ENCODE data around the gene CDC27.
A peak's percentile ranks its signal among the peaks of the same experiment; 100 is the strongest.
"Not testable (repeated sequence)": the region's sequence is repeated elsewhere in the genome, so short reads cannot be mapped to it uniquely, and the experiment has no call there.

Gene CDC27, protein sequence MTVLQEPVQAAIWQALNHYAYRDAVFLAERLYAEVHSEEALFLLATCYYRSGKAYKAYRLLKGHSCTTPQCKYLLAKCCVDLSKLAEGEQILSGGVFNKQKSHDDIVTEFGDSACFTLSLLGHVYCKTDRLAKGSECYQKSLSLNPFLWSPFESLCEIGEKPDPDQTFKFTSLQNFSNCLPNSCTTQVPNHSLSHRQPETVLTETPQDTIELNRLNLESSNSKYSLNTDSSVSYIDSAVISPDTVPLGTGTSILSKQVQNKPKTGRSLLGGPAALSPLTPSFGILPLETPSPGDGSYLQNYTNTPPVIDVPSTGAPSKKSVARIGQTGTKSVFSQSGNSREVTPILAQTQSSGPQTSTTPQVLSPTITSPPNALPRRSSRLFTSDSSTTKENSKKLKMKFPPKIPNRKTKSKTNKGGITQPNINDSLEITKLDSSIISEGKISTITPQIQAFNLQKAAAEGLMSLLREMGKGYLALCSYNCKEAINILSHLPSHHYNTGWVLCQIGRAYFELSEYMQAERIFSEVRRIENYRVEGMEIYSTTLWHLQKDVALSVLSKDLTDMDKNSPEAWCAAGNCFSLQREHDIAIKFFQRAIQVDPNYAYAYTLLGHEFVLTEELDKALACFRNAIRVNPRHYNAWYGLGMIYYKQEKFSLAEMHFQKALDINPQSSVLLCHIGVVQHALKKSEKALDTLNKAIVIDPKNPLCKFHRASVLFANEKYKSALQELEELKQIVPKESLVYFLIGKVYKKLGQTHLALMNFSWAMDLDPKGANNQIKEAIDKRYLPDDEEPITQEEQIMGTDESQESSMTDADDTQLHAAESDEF

GRCh38 chr17:47188876-47189731 lies at the start of gene CDC27:
TSS of gene CDC27 (minus strand) at chr17:47189295. CDS start at chr17:47189172, 123 bp downstream.
- peak; percentile 97 for DNase-seq

- no peak for DNase-seq
Measured at GRCh38 chr17:47238321-47239010, 49.4 kb upstream of the CDC27 start.

DNA sequence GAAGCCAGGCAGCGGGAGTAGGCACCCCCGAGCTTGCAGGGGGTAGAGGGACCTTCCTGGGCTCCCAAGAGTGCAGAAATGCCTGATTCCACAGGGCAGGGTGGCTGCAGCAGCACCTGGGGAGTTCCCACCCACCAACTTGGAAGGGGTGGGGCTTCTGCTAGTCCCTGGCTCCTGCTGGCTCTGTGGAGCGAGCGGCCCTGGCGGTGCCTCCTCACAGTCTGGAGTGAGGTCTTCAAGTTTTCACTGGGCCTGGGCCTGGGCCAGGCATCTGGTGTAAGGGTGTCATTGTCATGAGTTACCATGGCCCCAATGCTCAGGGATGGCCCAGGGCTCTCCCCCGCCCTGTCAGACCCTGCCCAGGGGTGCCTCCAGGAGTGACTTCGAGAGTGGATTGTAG lies 48.7 kb upstream of the CDC27 start:
- no peak for DNase-seq

DNA sequence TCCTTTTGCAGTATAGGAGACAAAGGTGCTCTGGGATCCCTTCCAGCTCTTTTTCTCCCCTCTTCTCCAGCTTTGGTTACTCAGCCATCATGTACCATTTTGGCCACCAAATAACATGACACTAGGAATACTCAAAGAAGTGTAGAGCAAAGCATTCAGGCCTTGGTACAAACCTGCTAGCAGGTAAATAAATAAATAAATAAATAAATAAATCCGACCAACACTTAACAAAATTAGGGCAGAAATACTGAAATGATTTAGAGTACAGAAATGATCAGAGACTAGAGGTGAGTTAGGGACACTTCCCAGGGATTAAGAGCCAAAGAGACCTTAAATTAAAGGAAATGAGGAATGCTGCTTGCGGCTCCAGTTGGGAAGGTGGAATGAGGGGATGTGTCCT lies 46.8 kb upstream of the CDC27 start:
- DNase-seq, result no peak

- DNase-seq, result no peak
Measured at GRCh38 chr17:47235506-47235905, 46.4 kb upstream of the CDC27 start.

GRCh38 chr17:47232465-47232864 lies 43.4 kb upstream of the CDC27 start:
- no peak for DNase-seq

DNA sequence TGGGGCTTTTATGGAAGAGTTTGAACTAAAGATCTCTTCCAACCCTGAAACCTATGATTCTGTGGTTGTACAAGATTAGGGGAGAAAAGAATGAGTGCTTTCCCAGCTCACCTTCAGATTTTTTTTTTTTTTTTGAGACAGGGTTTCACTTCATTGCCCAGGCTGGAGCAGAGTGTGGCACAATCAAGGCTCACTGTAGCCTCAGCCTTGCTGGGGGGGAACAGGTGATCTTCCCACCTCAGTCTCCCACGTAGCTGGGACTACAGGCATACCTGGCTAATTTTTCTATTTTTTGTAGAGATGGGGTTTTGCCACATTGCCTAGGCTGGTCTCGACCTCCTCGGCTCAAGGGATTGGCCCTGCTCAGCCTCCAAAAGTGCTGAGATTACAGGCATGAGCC lies 42.8 kb upstream of the CDC27 start:
- no peak for DNase-seq

GRCh38 chr17:47231334-47231733 lies 42.2 kb upstream of the CDC27 start:
- DNase-seq, result no peak

DNA sequence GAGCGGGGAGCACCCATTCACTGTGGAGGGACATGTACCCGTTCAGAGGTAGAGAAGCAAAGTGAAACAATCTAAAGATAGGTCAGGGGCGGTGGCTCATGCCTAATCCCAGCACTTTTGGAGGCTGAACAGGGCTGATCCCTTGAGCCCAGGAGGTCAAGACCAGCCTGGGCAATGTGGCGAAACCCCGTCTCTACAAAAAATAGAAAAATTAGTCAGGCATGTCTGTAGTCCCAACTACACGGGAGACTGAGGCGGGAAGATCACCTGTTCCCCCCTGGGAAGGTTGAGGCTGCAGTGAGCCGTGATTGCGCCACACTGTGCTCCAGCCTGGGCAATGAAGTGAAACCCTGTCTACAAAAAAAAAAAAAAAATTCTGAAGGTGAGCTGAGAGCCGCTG lies 41.8 kb upstream of the CDC27 start:
- DNase-seq, result no peak

- peak; percentile 63 for DNase-seq
Measured at GRCh38 chr17:47229535-47230443, 40.7 kb upstream of the CDC27 start.

- DNase-seq, result no peak
Measured at GRCh38 chr17:47227862-47228261, 38.8 kb upstream of the CDC27 start.

GRCh38 chr17:47225911-47226688 lies 37.0 kb upstream of the CDC27 start:
- DNase-seq, result no peak

DNA sequence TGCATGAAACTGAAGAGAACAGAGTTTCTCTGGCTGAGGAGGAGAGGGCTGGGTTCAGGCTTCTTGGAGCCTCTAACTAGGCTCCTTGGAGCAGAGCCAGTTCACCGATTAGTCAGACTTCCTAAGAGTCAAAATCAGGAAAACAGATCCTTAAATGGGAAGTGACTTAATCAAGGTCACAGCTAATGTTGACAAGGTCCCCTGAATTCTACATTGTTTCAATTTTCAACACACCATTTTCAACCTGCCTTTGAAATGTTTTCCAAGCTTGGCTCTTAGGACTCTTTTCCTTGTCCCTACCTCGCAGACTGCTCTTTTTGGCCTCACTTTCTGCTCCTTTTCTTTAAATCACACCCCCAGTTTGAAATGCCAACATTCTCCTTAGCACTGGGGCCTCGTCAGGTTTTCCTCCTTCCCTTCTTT lies 36.4 kb upstream of the CDC27 start:
- no peak for DNase-seq

DNA sequence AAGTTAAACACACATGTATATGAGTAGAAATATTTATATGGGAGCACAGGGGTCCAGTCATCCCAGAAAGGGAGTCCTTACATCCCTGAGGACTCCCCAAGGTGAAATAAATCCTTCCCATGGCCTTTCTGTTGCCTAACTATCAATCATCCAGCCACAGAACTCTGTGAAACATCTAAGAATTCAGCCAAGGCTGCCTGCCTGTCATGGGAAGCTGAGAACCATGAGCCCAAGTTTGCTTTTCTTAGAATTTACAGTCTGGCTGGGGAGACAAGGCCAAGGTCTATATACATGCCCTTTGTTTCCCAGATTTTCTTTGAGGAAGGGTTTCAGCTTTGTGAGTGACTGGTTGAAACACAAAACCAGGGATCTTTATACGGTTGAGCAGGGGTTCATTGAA lies 35.9 kb upstream of the CDC27 start:
- no peak for DNase-seq

DNA sequence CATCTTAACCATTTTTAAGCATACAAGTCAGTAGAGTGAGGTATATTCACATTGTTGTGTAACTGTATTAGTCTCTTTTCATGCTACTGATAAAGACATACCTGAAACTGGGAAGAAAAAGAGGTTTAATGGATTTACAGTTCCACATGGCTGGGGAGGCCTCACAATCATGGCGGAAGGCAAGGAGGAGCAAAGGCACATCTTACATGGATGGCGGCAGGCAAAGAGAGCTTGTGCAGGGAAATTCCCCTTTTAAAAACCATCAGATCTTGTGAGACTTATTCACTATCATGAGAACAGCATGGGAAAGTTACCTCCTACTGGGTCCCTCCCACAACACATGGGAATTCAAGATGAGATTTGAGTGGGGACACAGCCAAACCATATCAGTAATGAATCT lies 35.0 kb upstream of the CDC27 start:
- DNase-seq, result not testable (repeated sequence)

GRCh38 chr17:47223460-47223859 lies 34.4 kb upstream of the CDC27 start:
- DNase-seq, result no peak

GRCh38 chr17:47223007-47223406 lies 33.9 kb upstream of the CDC27 start:
- no peak for DNase-seq

DNA sequence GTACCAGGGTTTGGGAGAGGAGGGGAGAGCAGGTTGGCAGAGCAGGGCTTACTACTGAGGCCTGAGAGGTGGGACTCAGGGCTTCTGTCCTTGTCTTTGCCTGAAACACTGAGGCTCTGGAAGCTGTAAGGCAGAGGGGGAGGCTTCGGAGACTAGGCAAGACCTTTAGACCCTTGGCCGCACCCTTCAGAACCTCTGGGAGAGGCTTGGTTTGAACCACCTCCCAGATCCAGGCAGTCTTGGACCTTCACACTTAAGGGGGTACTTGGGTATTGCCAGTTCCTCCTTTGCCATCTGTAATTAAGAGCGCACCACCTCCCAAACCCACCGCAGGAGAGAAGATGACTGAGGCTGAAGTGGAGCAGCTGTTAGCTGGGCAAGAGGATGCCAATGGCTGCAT lies 33.0 kb upstream of the CDC27 start:
- DNase-seq, result no peak

DNA sequence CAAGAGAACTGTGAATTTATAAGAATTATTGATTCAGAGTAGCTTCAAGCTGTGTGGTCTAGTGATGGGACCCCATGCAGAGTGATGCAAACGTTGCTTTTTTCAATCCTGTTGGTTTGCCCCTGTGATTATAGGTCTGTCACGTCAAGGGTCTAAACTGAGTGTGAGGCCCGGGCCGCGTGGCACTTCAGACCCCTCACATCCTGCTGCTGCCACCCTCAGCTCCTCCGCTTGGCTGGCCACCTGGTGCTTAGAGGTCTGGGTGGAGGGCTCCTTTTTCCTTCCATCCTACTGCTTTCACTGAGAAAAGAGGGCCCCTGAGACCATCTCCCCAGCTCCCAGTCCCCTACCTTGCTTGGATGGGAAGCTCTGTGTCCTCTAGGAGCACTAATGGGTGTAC lies 32.1 kb upstream of the CDC27 start:
- DNase-seq, result no peak

DNA sequence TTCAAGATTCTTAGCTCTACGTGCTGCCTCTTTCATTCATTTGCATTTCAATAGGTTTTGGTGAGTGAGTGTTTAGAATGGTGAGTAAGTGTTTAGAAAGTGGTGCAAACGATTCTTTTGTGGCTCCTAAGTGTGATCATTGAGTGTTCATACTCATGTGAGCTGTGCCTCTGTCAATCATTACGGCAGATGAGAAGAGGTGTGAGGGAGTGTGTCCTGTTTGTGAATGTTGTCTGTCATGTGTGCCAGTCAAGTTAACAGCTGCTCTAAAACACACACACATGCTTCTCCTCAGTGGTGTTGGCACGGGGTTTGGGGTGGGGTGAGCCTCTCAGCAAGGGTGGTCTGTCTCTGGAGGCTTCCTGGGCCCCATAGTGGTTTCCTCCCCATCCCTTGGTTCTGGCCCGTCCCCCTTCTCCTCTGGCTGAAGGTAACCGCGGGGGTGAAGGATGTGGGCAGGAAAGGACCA lies 31.5 kb upstream of the CDC27 start:
- DNase-seq, result no peak

Data from CD4-positive, alpha-beta T cell treated with Interferon gamma for 1 hour (primary cell).